WTC11 (cell line): ENCODE measurements around the gene TNRC18. TPM values are rescaled to one million over a fixed set of nuclear protein-coding genes. Genes with fewer than 3 reads are reported as not detected.

Source experiments
- ATAC-seq: fragments of 200-7000 bp; cut with Tn5 transposase; 2 replicates; pipeline ENCODE4 v1.10.0; 2021; ENCODE audit warnings: mild to moderate bottlenecking, moderate library complexity
- CTCF ChIA-PET: fragments of 300-600 bp; sonication (Branson Sonifier 250); formaldehyde crosslinking; loops from one replicate; lab custom pipeline; 2021; ENCODE audit warnings: antibody characterized with exemption; lab: Charles Lee
- POLR2A ChIA-PET: fragments of 350-600 bp; sonication (Branson Sonifier 250); formaldehyde crosslinking; loops from one replicate; lab custom pipeline; 2021; ENCODE audit warnings: antibody characterized with exemption; lab: Charles Lee
- DNase-seq: peaks from one replicate; pipeline ENCODE4 v3.0.0; 2021; ENCODE audit warnings: low spot score
- H3K27ac Mint-ChIP-seq: 2 replicates; pipeline ENCODE4 v1.8.0; 2021; ENCODE audit warnings: mixed read lengths
- H3K27me3 Mint-ChIP-seq: 2 replicates; pipeline ENCODE4 v1.8.0; 2021; ENCODE audit warnings: low read depth, mild to moderate bottlenecking, moderate library complexity, mixed read lengths
- H3K36me3 Mint-ChIP-seq: 2 replicates; pipeline ENCODE4 v1.8.0; 2021; ENCODE audit warnings: mixed read lengths
- H3K4me1 Mint-ChIP-seq: 2 replicates; pipeline ENCODE4 v1.8.0; 2022; ENCODE audit warnings: mixed read lengths
- H3K4me3 Mint-ChIP-seq: 2 replicates; pipeline ENCODE4 v1.8.0; 2021; ENCODE audit warnings: mild to moderate bottlenecking, moderate library complexity, mixed read lengths
- H3K9me3 Mint-ChIP-seq: 2 replicates; pipeline ENCODE4 v1.8.0; 2021; ENCODE audit warnings: mixed read lengths
- ATF1 ChIP-seq: sonication (generic); formaldehyde crosslinking; IDR thresholded peaks from 2 replicates; pipeline ENCODE4 v1.8.1; 2023; ENCODE audit warnings: mild to moderate bottlenecking, moderate library complexity, missing genetic modification reagents
- CBFB ChIP-seq: sonication (generic); formaldehyde crosslinking; IDR thresholded peaks from 2 replicates; pipeline ENCODE4 v1.8.1; 2022; ENCODE audit warnings: mild to moderate bottlenecking, low read depth, missing genetic modification reagents
- ELF4 ChIP-seq: sonication (generic); formaldehyde crosslinking; IDR thresholded peaks from 2 replicates; pipeline ENCODE4 v1.8.1; 2022; ENCODE audit warnings: low read depth, mild to moderate bottlenecking, moderate library complexity, missing genetic modification reagents
- ESRRA ChIP-seq: sonication (generic); formaldehyde crosslinking; IDR thresholded peaks from 2 replicates; pipeline ENCODE4 v1.8.1; 2022; ENCODE audit warnings: mild to moderate bottlenecking, missing genetic modification reagents, borderline replicate concordance
- ETV6 ChIP-seq: sonication (generic); formaldehyde crosslinking; IDR thresholded peaks from 2 replicates; pipeline ENCODE4 v1.8.1; 2022; ENCODE audit warnings: mild to moderate bottlenecking, missing genetic modification reagents
- FOXK1 ChIP-seq: sonication (generic); formaldehyde crosslinking; IDR thresholded peaks from 2 replicates; pipeline ENCODE4 v1.8.0; 2022; ENCODE audit warnings: mild to moderate bottlenecking, moderate library complexity, missing genetic modification reagents
- GRHL2 ChIP-seq: fragments of 250-450 bp; sonication (Bioruptor Pico); IDR thresholded peaks from 2 replicates; pipeline ENCODE4 v1.8.0; 2022; ENCODE audit warnings: mild to moderate bottlenecking, moderate library complexity; ENCODE audit not compliant: insufficient replicate concordance, severe bottlenecking
- IRF2 ChIP-seq: sonication (generic); formaldehyde crosslinking; IDR thresholded peaks from 2 replicates; pipeline ENCODE4 v1.8.0; 2022; ENCODE audit warnings: low read depth, missing genetic modification reagents, borderline replicate concordance
- JAZF1 ChIP-seq: fragments of 250-450 bp; sonication (Bioruptor Pico); IDR thresholded peaks from 2 replicates; pipeline ENCODE4 v1.9.0; 2021; ENCODE audit warnings: moderate library complexity, mild to moderate bottlenecking, inconsistent platforms
- KAT7 ChIP-seq: sonication (generic); formaldehyde crosslinking; IDR thresholded peaks from 2 replicates; pipeline ENCODE4 v1.8.1; 2023; ENCODE audit warnings: missing genetic modification reagents, mild to moderate bottlenecking, borderline replicate concordance
- NFATC4 ChIP-seq: fragments of 250-450 bp; sonication (Bioruptor Pico); IDR thresholded peaks from 2 replicates; pipeline ENCODE4 v1.9.0; 2021; ENCODE audit warnings: mild to moderate bottlenecking
- NR1H2 ChIP-seq: sonication (generic); formaldehyde crosslinking; IDR thresholded peaks from 2 replicates; pipeline ENCODE4 v1.9.0; 2021; ENCODE audit warnings: mild to moderate bottlenecking, moderate library complexity, missing genetic modification reagents
- NR3C1 ChIP-seq: sonication (generic); formaldehyde crosslinking; conservative IDR thresholded peaks from 2 replicates; pipeline ENCODE4 v1.8.1; 2023; ENCODE audit warnings: low read depth, mild to moderate bottlenecking, missing genetic modification reagents
- RELA ChIP-seq: sonication (generic); formaldehyde crosslinking; IDR thresholded peaks from 2 replicates; pipeline ENCODE4 v1.8.1; 2022; ENCODE audit warnings: missing genetic modification reagents, mild to moderate bottlenecking, borderline replicate concordance
- RORB ChIP-seq: fragments of 250-450 bp; sonication (Bioruptor Pico); IDR thresholded peaks from 2 replicates; pipeline ENCODE4 v1.9.0; 2021; ENCODE audit warnings: mild to moderate bottlenecking
- SOX15 ChIP-seq: fragments of 250-450 bp; sonication (Bioruptor Pico); IDR thresholded peaks from 2 replicates; pipeline ENCODE4 v1.9.0; 2021; ENCODE audit warnings: mild to moderate bottlenecking
- ZNF219 ChIP-seq: sonication (generic); formaldehyde crosslinking; IDR thresholded peaks from 2 replicates; pipeline ENCODE4 v1.8.0; 2023; ENCODE audit warnings: missing genetic modification reagents, mild to moderate bottlenecking, borderline replicate concordance
- ZNF671 ChIP-seq: fragments of 250-450 bp; sonication (Bioruptor Pico); IDR thresholded peaks from 2 replicates; pipeline ENCODE4 v1.8.0; 2021; ENCODE audit warnings: mild to moderate bottlenecking
- total RNA-seq: library from RNA; stranded (reverse); gene quantifications from 3 replicates; pipeline ENCODE4 v1.2.3, GENCODE V29; 2021
- TF ChIP-seq, protein P1 (sequence below): fragments of 250-450 bp; sonication (Bioruptor Pico); IDR thresholded peaks from 2 replicates; pipeline ENCODE4 v1.9.0; 2021; ENCODE audit warnings: mild to moderate bottlenecking
- TF ChIP-seq, protein P2 (sequence below): sonication (generic); formaldehyde crosslinking; IDR thresholded peaks from 2 replicates; pipeline ENCODE4 v1.8.0; 2022; ENCODE audit warnings: mild to moderate bottlenecking, missing genetic modification reagents
- TF ChIP-seq, protein P3 (sequence below): sonication (generic); formaldehyde crosslinking; IDR thresholded peaks from 2 replicates; pipeline ENCODE4 v1.8.1; 2022; ENCODE audit warnings: low read depth, missing genetic modification reagents, borderline replicate concordance
- TF ChIP-seq, protein P4 (sequence below): sonication (generic); formaldehyde crosslinking; IDR thresholded peaks from 2 replicates; pipeline ENCODE4 v1.8.1; 2023; ENCODE audit warnings: mild to moderate bottlenecking, moderate library complexity, missing genetic modification reagents
- TF ChIP-seq, protein P5 (sequence below): sonication (generic); formaldehyde crosslinking; IDR thresholded peaks from 2 replicates; pipeline ENCODE4 v1.8.0; 2022; ENCODE audit warnings: mild to moderate bottlenecking, missing genetic modification reagents
- TF ChIP-seq, protein P6 (sequence below): sonication (generic); formaldehyde crosslinking; IDR thresholded peaks from 2 replicates; pipeline ENCODE4 v1.8.0; 2023; ENCODE audit warnings: mild to moderate bottlenecking, missing genetic modification reagents

The TNRC18 gene
- total RNA-seq, 1 experiment from 2014 or later: 55.0 TPM

DNA sequence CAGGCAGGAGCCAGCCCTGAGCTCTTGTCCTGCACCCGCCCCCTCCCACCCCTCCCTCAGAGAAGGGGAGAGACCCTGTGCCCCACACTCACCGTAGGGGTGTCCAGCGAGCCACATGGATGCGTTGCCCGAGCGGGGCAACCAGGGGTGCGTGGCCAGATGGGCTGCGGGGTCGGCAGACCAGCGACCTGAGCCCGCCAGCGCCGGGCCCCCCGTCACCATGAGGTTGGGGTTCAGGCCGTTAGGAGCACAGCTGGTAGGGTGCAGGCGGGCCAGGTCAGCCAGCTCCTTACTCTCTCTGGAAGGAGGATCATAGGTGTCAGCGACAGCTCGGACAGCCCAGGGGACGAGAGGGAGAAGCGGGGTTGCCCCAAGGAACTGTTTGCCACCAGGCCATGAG lies 46.4 kb downstream of the TNRC18 start:
- ATAC-seq (no peak), DNase-seq (no peak)
- TF ChIP-seq GRHL2 (CRISPR knock-in tag) (no peak), ZNF671 (no peak), NR1H2 (CRISPR knock-in tag) (no peak), FOXK1 (CRISPR knock-in tag) (no peak), NR3C1 (no peak), ATF1 (CRISPR knock-in tag) (no peak), SOX15 (CRISPR knock-in tag) (no peak), RORB (no peak), ESRRA (CRISPR knock-in tag) (no peak), ZNF219 (no peak), ETV6 (CRISPR knock-in tag) (no peak), RELA (CRISPR knock-in tag) (no peak), KAT7 (CRISPR knock-in tag) (no peak)
- TF ChIP-seq, protein P1, sequence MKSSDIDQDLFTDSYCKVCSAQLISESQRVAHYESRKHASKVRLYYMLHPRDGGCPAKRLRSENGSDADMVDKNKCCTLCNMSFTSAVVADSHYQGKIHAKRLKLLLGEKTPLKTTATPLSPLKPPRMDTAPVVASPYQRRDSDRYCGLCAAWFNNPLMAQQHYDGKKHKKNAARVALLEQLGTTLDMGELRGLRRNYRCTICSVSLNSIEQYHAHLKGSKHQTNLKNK: no peak
- TF ChIP-seq, protein P2, sequence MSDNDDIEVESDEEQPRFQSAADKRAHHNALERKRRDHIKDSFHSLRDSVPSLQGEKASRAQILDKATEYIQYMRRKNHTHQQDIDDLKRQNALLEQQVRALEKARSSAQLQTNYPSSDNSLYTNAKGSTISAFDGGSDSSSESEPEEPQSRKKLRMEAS (CRISPR knock-in tag): no peak
- TF ChIP-seq, protein P3, sequence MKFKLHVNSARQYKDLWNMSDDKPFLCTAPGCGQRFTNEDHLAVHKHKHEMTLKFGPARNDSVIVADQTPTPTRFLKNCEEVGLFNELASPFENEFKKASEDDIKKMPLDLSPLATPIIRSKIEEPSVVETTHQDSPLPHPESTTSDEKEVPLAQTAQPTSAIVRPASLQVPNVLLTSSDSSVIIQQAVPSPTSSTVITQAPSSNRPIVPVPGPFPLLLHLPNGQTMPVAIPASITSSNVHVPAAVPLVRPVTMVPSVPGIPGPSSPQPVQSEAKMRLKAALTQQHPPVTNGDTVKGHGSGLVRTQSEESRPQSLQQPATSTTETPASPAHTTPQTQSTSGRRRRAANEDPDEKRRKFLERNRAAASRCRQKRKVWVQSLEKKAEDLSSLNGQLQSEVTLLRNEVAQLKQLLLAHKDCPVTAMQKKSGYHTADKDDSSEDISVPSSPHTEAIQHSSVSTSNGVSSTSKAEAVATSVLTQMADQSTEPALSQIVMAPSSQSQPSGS: no peak
- TF ChIP-seq, protein P4, sequence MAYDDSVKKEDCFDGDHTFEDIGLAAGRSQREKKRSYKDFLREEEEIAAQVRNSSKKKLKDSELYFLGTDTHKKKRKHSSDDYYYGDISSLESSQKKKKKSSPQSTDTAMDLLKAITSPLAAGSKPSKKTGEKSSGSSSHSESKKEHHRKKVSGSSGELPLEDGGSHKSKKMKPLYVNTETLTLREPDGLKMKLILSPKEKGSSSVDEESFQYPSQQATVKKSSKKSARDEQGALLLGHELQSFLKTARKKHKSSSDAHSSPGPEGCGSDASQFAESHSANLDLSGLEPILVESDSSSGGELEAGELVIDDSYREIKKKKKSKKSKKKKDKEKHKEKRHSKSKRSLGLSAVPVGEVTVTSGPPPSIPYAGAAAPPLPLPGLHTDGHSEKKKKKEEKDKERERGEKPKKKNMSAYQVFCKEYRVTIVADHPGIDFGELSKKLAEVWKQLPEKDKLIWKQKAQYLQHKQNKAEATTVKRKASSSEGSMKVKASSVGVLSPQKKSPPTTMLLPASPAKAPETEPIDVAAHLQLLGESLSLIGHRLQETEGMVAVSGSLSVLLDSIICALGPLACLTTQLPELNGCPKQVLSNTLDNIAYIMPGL (CRISPR knock-in tag): no peak
- TF ChIP-seq, protein P5, sequence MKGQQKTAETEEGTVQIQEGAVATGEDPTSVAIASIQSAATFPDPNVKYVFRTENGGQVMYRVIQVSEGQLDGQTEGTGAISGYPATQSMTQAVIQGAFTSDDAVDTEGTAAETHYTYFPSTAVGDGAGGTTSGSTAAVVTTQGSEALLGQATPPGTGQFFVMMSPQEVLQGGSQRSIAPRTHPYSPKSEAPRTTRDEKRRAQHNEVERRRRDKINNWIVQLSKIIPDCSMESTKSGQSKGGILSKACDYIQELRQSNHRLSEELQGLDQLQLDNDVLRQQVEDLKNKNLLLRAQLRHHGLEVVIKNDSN (CRISPR knock-in tag): no peak
- no peaks in the 10 kb centered on the region for H3K36me3 Mint-ChIP-seq
- no peaks in the 10 kb centered on the region for H3K27me3 Mint-ChIP-seq
- H3K4me1 Mint-ChIP-seq: no peaks in the 10 kb centered on the region
- POLR2A ChIA-PET: interaction anchor here (0.6 kb wide), 1 partner anchor 194 kb away, joined by 3 read pairs; no protein-coding TSS in a partner anchor
- no peak overlapping the region for H3K4me3 Mint-ChIP-seq
- CTCF ChIA-PET: interaction anchor here (1.2 kb wide), 1 partner anchor 101 kb away, joined by 3 read pairs; no protein-coding TSS in a partner anchor
- H3K9me3 Mint-ChIP-seq: no peaks in the 10 kb centered on the region
- no peak overlapping the region for H3K27ac Mint-ChIP-seq

DNA sequence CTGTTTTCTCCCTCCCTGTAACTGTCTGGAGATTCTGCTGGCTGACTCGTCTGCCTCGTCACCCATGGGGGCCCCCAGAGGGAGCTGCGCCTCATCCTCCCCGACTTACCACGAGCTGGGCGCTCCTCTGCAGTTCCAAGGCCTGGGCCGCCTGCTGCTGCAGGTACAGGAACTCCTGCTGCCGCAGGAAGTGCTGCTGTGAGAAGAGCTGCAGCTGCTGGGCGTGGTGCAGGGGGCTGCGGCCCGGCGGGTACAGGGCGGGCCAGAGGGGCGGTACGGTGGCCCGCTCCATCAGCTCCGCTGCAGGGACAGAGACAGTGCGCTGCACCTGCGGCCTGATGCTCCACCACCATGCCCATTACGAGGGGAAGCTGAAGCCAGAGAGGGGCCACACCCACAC lies 47.7 kb downstream of the TNRC18 start:
- CTCF ChIA-PET: interaction anchor here (0.6 to 3.4 kb wide), 4 partner anchors 11 to 136 kb away, joined by 3 to 19 read pairs (median 4); no protein-coding TSS in a partner anchor
- POLR2A ChIA-PET: no interaction called here
- ATAC-seq (no peak; the same call in 1 of the 2 replicates), DNase-seq (no peak)
- no peak overlapping the region for H3K4me3 Mint-ChIP-seq
- TF ChIP-seq JAZF1 (CRISPR knock-in tag): no peak
- no peak for TF ChIP-seq NFATC4 (CRISPR knock-in tag)
- TF ChIP-seq CBFB (CRISPR knock-in tag): no peak
- TF ChIP-seq, protein P5 (CRISPR knock-in tag): no peak
- TF ChIP-seq ELF4 (CRISPR knock-in tag): no peak
- no peak for TF ChIP-seq IRF2 (CRISPR knock-in tag)
- no peak for TF ChIP-seq GRHL2 (CRISPR knock-in tag)
- TF ChIP-seq, protein P6, sequence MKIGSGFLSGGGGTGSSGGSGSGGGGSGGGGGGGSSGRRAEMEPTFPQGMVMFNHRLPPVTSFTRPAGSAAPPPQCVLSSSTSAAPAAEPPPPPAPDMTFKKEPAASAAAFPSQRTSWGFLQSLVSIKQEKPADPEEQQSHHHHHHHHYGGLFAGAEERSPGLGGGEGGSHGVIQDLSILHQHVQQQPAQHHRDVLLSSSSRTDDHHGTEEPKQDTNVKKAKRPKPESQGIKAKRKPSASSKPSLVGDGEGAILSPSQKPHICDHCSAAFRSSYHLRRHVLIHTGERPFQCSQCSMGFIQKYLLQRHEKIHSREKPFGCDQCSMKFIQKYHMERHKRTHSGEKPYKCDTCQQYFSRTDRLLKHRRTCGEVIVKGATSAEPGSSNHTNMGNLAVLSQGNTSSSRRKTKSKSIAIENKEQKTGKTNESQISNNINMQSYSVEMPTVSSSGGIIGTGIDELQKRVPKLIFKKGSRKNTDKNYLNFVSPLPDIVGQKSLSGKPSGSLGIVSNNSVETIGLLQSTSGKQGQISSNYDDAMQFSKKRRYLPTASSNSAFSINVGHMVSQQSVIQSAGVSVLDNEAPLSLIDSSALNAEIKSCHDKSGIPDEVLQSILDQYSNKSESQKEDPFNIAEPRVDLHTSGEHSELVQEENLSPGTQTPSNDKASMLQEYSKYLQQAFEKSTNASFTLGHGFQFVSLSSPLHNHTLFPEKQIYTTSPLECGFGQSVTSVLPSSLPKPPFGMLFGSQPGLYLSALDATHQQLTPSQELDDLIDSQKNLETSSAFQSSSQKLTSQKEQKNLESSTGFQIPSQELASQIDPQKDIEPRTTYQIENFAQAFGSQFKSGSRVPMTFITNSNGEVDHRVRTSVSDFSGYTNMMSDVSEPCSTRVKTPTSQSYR (CRISPR knock-in tag): no peak
- TF ChIP-seq ZNF671: no peak
- H3K27me3 Mint-ChIP-seq: no peaks in the 10 kb centered on the region
- H3K9me3 Mint-ChIP-seq: no peaks in the 10 kb centered on the region
- H3K27ac Mint-ChIP-seq: no peak overlapping the region; the same call in 1 of the 2 replicates
- no peaks in the 10 kb centered on the region for H3K4me1 Mint-ChIP-seq
- no peaks in the 10 kb centered on the region; the same call in 1 of the 2 replicates for H3K36me3 Mint-ChIP-seq
